Subcutaneous abdominal adipose tissue (tissue), 5 donors: Measurements from ENCODE around the gene SH3PXD2A.

Source experiments
- H3K27ac ChIP-seq: one replicate; pipeline ENCODE4 v1.7.0; 2013; ENCODE audit warnings: low read depth, mild to moderate bottlenecking, inconsistent platforms, low read length, moderate library complexity
- H3K27me3 ChIP-seq, 5 donors: one replicate each; pipeline ENCODE4 v1.7.0; 2013; ENCODE audit warnings: low read length in 5 of 5, inconsistent platforms in 1 of 5; ENCODE audit not compliant: control insufficient read depth in 5 of 5, insufficient read depth in 4 of 5
- H3K36me3 ChIP-seq, 5 donors: one replicate each; pipeline ENCODE4 v1.7.0; 2013; ENCODE audit warnings: low read length in 5 of 5; ENCODE audit not compliant: control insufficient read depth in 5 of 5, insufficient read depth in 5 of 5
- H3K4me1 ChIP-seq, 5 donors: one replicate each; pipeline ENCODE4 v1.7.0; 2013; ENCODE audit warnings: low read length in 5 of 5, mild to moderate bottlenecking in 3 of 5, moderate library complexity in 1 of 5; ENCODE audit not compliant: control insufficient read depth in 5 of 5, insufficient read depth in 5 of 5
- H3K4me3 ChIP-seq, 5 donors: one replicate each; pipeline ENCODE4 v1.7.0; 2013; ENCODE audit warnings: low read length in 5 of 5, low read depth in 1 of 5
- H3K9ac ChIP-seq, 5 donors: one replicate each; pipeline ENCODE4 v1.7.0; 2013; ENCODE audit warnings: low read length in 5 of 5, mild to moderate bottlenecking in 4 of 5, moderate library complexity in 3 of 5
- H3K9me3 ChIP-seq, 5 donors: one replicate each; pipeline ENCODE4 v1.7.0; 2013; ENCODE audit warnings: low read length in 5 of 5; ENCODE audit not compliant: control insufficient read depth in 5 of 5
- donor health status: healthy.
- donor health status: healthy.
- donor health status: healthy.
- donor health status: healthy.
- donor health status: healthy.

SH3PXD2A gene

DNA sequence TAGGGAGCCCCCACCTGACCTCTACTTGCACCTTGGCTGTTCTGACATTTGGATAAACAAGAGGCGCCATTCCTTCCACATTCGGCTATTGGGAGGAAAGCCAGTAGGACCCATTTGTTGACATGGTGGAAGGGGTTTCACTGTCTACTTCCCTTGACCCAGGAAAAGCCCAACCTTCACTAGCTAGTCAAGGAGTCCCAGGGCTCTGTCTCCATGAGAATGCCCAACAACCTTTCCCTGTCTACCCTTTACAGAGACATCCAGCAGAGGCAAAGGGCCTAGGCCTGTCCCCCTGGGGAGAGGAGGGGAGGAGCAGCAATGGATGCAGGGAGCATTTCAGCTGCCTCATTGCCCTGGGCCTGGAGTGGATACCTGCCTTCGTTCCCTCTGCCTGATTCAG is 225.8 kb downstream of the SH3PXD2A start:
- no peaks in the 10 kb centered on the region for H3K27me3 ChIP-seq
- H3K9ac ChIP-seq = no peak overlapping the region
- peaks cover 0 to 63% (median 47%) of the 10 kb centered on the region in 5 donors for H3K36me3 ChIP-seq
- no peak overlapping the region for H3K4me3 ChIP-seq
- H3K9me3 ChIP-seq = no peaks in the 10 kb centered on the region
- no peak overlapping the region for H3K27ac ChIP-seq
- peaks cover 1 to 22% (median 19%) of the 10 kb centered on the region in 5 donors for H3K4me1 ChIP-seq

DNA sequence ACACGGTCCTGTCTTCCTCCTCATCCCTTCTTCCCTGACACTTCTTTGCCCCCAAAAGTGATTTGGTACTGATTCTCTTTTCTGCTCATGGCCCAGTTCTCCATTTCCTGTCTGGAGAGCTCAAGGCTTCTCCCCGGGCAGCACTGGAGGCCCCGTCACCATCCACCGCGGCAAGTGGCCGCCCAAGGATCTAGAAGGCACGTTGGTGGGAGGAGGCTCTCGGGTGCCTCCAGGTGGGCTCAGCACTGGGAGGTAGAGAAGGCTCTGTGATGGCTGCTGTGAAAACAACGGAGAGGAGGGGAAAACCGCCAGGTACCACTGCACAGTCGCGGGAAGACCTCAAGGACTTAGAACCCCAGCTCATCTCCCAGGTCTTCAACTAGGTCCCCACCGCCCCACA is 227.5 kb downstream of the SH3PXD2A start:
- no peak overlapping the region for H3K27ac ChIP-seq
- no peaks in the 10 kb centered on the region for H3K27me3 ChIP-seq
- peaks cover 0 to 70% (median 52%) of the 10 kb centered on the region in 5 donors for H3K36me3 ChIP-seq
- H3K9me3 ChIP-seq = no peaks in the 10 kb centered on the region
- peaks cover 2 to 28% (median 19%) of the 10 kb centered on the region in 5 donors for H3K4me1 ChIP-seq
- H3K9ac ChIP-seq = no peak overlapping the region
- H3K4me3 ChIP-seq = no peak overlapping the region

DNA sequence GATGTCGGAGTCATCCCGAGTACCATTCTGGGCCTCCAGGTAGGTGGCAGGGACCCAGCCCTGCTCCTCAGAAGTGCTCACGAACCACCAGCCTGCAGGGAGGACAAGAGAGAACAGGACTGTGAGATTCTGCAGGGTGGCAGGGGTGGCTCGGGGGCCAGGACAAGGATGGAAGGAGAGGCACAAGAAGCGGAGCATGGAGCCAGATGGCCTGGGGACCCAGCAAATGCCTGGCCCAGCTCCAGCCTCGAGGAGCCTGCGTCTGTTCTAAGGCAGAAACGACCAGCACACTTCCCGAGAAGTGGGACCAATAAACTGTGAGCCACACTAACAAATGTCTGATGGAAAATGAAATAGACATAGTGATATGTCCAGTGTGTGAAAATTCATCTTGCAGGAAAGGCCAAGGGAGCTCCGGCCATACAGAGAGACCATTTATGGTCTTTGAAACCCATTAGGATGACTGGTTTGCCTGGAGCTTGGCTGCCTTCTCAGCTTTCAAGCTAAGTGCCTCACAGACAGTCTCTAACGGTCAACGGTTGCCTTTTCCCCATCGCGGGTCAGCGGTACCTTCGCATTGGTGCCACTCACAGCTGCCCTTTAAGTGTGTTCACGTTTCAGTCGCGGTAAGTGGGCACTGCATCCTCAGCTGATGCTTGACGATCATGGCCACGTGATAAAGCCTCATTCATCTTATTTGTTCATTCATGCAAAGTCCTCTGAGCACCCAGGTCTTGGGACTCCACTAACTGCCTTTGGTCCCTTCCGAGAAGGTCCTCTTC is 228.1 kb downstream of the SH3PXD2A start:
- no peak overlapping the region for H3K4me3 ChIP-seq
- H3K27ac ChIP-seq = no peak overlapping the region
- H3K36me3 ChIP-seq = peaks cover 0 to 73% (median 57%) of the 10 kb centered on the region in 5 donors
- H3K9me3 ChIP-seq = no peaks in the 10 kb centered on the region
- no peaks in the 10 kb centered on the region for H3K27me3 ChIP-seq
- H3K9ac ChIP-seq = peak overlapping the region in 1 of 5 donors; percentile 29
- H3K4me1 ChIP-seq = peaks cover 5 to 33% (median 21%) of the 10 kb centered on the region in 5 donors

DNA sequence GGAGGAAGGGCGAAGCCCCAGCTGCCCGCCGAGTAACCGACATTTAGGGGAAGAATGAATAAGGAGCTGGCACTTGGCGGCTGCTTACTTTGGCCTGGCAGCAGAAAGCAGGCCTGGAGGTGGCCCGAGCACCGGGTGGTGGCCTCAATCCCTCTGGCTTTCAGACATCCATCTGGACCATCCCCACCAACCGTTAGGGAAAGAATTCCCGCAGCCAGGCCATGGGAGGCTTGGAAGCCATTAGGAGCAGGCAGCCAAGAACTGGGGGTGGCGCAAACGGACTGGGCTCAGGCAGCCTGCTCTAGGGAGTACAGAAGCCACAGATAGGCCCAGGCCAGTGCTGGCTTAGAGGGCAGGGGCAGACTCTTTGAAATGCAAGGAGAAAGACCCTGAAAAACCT is 229.2 kb downstream of the SH3PXD2A start:
- Histone ChIP-seq H3K9ac (no peak overlapping the region), H3K4me1 (peaks cover 13 to 45% (median 33%) of the 10 kb centered on the region in 5 donors), H3K27me3 (no peaks in the 10 kb centered on the region), H3K36me3 (peaks cover 0 to 73% (median 58%) of the 10 kb centered on the region in 5 donors), H3K9me3 (no peaks in the 10 kb centered on the region), H3K27ac (no peak overlapping the region), H3K4me3 (no peak overlapping the region)

DNA sequence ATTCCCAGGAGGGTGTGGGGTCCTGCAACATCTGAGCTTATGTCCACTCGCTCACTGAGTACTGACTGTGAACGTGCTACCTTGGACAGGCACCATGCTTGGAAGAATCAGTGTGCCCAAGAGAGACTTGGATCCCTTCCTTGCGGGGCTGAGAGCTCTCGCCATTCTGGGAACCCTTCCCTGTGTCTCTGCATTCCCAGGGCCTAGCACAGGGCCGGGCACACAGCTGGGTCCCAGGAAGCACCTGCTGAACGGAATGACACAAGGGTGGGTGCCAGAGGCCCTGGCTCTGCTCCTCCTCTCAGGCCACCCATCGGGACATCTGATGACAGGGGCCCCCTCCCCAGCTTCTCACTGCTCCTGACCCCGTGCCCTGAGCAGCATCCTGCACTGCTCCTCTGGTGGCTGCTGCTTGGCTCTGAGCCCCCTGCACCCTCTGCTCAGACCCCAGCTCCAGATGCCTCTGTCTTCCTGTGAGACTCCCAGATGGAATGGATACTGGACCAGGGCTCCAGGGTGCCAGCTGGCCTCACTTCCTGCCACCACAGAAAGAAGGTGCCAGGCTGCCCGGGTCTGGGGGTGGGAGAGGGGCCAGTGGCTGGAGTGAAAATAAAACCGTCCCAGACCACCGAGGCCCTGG is 232.3 kb downstream of the SH3PXD2A start:
- Histone ChIP-seq H3K4me1 (peaks cover 31 to 67% (median 56%) of the 10 kb centered on the region in 5 donors), H3K4me3 (no peak overlapping the region), H3K27ac (no peak overlapping the region), H3K27me3 (no peaks in the 10 kb centered on the region), H3K36me3 (peaks cover 0 to 88% (median 65%) of the 10 kb centered on the region in 5 donors), H3K9ac (no peak overlapping the region), H3K9me3 (no peaks in the 10 kb centered on the region)

DNA sequence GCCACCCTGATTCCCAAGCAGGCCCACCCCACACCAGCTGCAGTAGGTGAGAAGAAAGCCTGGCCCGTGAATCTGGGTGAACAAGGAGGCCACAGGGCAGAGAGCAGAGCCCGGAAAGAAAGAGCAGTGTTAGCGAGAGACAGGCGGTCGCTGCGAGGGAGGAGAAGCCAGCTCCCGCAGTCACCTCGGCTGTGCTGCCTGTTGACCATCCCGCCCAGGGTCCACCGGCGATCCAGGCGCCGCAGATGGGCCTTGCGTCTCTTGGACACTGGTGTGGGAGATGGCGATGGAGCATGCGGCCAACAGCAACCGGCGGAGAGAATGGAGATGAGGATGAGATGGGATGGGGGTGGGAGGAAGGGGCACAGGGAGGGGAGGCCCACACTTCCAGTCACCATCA is 233.1 kb downstream of the SH3PXD2A start:
- Histone ChIP-seq H3K4me3 (no peak overlapping the region), H3K27me3 (no peaks in the 10 kb centered on the region), H3K36me3 (peaks cover 0 to 82% (median 60%) of the 10 kb centered on the region in 5 donors), H3K4me1 (peaks cover 35 to 75% (median 64%) of the 10 kb centered on the region in 5 donors), H3K27ac (no peak overlapping the region), H3K9me3 (no peaks in the 10 kb centered on the region), H3K9ac (no peak overlapping the region)

DNA sequence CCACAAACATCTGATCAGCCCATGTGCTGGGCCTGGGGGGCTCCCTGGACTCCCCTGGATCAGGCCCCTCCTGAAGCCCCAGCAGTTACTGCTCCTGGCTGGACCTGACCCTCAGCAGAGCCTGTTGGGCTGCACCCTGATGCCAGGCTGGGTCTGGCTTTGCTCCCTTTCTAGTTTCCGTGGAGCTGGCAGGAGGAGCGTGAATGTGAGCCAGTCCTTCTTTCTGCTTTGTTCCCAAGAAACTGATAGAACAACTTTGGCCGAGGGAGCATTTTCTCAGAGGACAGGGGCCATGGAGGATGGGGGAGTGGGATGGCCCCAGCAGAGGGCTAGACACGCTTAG is 233.6 kb downstream of the SH3PXD2A start:
- peaks cover 40 to 77% (median 68%) of the 10 kb centered on the region in 5 donors for H3K4me1 ChIP-seq
- H3K9me3 ChIP-seq = no peaks in the 10 kb centered on the region
- H3K27ac ChIP-seq = no peak overlapping the region
- H3K4me3 ChIP-seq = no peak overlapping the region
- H3K27me3 ChIP-seq = no peaks in the 10 kb centered on the region
- H3K36me3 ChIP-seq = peaks cover 0 to 82% (median 59%) of the 10 kb centered on the region in 5 donors
- peak overlapping the region in 1 of 5 donors; percentile 22 for H3K9ac ChIP-seq

DNA sequence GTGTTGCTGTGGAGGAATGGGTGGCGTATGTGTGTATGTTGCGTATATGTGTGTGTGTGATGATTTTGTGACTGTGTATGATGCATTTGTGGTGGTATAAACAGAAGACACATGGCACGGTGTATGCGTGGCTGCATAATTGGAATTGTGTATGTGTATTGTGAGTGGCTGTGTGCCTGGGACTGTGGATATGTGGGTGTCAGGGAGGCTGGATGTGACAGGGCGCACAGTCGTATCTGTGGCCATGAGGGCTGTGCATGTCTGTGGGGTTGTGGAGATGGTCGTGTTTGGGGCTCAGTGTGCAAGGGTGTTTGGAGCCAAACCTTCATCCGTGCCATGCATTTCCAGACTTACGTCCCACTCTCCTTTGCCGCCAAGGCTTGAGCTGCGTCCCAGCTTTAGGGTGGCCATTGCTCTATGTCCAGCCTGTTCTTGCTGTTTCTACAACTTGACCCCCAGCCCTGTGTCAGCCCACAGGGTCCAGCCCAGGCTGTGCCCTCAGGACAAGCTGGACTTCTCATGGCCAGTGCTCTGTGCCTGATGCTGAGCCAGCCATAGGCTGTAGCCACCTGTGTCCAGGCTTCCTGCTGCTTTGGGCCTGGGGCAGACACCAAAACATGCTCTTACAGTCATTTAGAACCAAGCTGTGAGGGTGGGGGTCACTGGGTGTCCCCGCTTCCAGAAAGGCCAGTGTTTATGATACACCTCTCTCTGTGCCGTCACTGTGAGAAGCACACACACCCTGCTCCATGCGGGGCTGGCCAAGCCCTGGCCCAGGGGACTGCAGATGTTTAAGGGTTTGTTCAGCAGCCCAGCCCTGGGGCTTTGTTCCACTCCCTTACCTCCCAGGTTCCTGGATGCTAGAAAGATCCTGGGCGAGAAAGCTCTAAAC is 234.2 kb downstream of the SH3PXD2A start:
- peak overlapping the region in 1 of 5 donors; percentile 22 for H3K9ac ChIP-seq
- peaks cover 45 to 78% (median 68%) of the 10 kb centered on the region in 5 donors for H3K4me1 ChIP-seq
- H3K4me3 ChIP-seq = no peak overlapping the region
- no peaks in the 10 kb centered on the region for H3K27me3 ChIP-seq
- peaks cover 0 to 82% (median 61%) of the 10 kb centered on the region in 5 donors for H3K36me3 ChIP-seq
- H3K9me3 ChIP-seq = no peaks in the 10 kb centered on the region
- H3K27ac ChIP-seq = no peak overlapping the region

DNA sequence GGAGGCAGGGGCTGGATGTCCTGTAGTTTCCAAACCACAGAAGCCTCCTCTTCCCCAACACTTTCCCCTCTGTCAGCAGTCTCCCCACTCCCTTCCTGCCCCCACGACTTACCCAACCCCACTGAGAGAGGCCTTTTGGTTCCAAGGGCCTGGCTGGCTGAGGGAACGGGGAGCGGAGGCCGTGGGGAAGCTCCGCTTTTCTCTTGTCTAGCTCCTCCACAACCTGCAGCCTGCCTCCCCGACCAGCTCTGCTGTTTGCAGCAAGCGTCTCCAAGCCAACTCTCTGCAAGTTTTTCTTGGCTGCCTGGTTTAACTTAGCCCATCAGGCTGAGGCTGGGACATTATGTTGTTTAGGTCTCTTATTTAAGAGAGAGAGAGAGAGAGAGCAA is 235.0 kb downstream of the SH3PXD2A start:
- Histone ChIP-seq H3K36me3 (peaks cover 0 to 75% (median 56%) of the 10 kb centered on the region in 5 donors), H3K27ac (no peak overlapping the region), H3K4me1 (peaks cover 49 to 80% (median 72%) of the 10 kb centered on the region in 5 donors), H3K9me3 (no peaks in the 10 kb centered on the region), H3K4me3 (no peak overlapping the region), H3K9ac (no peak overlapping the region), H3K27me3 (no peaks in the 10 kb centered on the region)
